ENCODE data around the gene HIVEP3. TPM values are rescaled to one million over a fixed set of nuclear protein-coding genes. Genes with fewer than 3 reads are reported as not detected.

The HIVEP3 gene
- polyA plus RNA-seq, 1 donor (not counting 4 experiments of a cell fraction or from before 2014, with no cell fraction given), result 1.1 TPM

DNA sequence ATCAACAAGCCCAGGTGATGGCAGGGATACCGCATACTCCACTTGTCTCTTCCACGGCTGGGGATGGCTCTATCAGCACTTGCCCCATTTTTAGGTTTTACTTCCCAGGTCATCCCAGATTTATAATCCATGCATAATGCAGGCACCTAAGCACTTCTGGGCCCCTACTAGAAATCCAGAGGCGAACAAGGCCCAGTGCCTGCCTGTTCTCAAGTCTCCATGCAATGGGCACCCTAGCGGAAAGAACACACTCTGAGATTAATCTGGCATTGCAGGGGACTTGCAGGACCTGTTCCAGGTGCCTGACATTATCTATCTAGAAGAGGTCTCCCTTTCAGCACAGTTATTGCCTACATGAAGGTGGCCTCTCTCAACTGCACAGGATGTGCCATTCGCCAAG is 39.8 kb downstream of the HIVEP3 start:
- Histone ChIP-seq H4K20me1 (ENCODE audit: control insufficient read depth, extremely low read depth, insufficient read depth, low read length) (no peaks in the 10 kb centered on the region), H2AFZ (ENCODE audit: control insufficient read depth, low read length) (no peak overlapping the region), H3K4me1 (ENCODE audit: control insufficient read depth, extremely low read depth, insufficient read depth, low read length) (peaks cover 5% of the 10 kb centered on the region), H3K36me3 (ENCODE audit: control insufficient read depth in 2 of 2, extremely low read depth in 1 of 2, insufficient read depth in 2 of 2, low read length in 2 of 2) (no peaks in the 10 kb centered on the region), H3K9me3 (ENCODE audit: control insufficient read depth, low read depth, low read length) (no peaks in the 10 kb centered on the region), H3K79me2 (ENCODE audit: control insufficient read depth, insufficient read depth, low read length) (no peaks in the 10 kb centered on the region), H3K27ac (ENCODE audit: control insufficient read depth, insufficient read depth, low read length) (no peak overlapping the region), H3K27me3 (ENCODE audit: control insufficient read depth, extremely low read depth, insufficient read depth, low read length) (no peaks in the 10 kb centered on the region), H3K4me3 (ENCODE audit: control insufficient read depth in 2 of 3, extremely low read depth in 1 of 3, insufficient read depth in 2 of 3, low read depth in 1 of 3, low read length in 3 of 3) (no peak overlapping the region), H3K9ac (ENCODE audit: control insufficient read depth, extremely low read depth, insufficient read depth, low read length) (no peak overlapping the region), H3K4me2 (ENCODE audit: control insufficient read depth, extremely low read depth, insufficient read depth, low read depth, low read length) (no peak overlapping the region), H3K9me1 (ENCODE audit: control insufficient read depth, extremely low read depth, insufficient read depth, low read length) (no peaks in the 10 kb centered on the region)
- FAIRE-seq, result no peak
- no peak for DNase-seq (ENCODE audit: low read depth, low spot score)
- dilution Hi-C loops (cut with MboI; ENCODE audit: extremely low pct_ligation_motif_present, low sequenced_read_pairs), result no loop called here
- TF ChIP-seq, protein P1, sequence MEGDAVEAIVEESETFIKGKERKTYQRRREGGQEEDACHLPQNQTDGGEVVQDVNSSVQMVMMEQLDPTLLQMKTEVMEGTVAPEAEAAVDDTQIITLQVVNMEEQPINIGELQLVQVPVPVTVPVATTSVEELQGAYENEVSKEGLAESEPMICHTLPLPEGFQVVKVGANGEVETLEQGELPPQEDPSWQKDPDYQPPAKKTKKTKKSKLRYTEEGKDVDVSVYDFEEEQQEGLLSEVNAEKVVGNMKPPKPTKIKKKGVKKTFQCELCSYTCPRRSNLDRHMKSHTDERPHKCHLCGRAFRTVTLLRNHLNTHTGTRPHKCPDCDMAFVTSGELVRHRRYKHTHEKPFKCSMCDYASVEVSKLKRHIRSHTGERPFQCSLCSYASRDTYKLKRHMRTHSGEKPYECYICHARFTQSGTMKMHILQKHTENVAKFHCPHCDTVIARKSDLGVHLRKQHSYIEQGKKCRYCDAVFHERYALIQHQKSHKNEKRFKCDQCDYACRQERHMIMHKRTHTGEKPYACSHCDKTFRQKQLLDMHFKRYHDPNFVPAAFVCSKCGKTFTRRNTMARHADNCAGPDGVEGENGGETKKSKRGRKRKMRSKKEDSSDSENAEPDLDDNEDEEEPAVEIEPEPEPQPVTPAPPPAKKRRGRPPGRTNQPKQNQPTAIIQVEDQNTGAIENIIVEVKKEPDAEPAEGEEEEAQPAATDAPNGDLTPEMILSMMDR (optimal IDR thresholded peaks at IDR 0.05 in 1 of 3, IDR thresholded peaks at IDR 0.05 in 1 of 3, conservative IDR thresholded peaks at IDR 0.05 in 1 of 3; ENCODE audit: extremely low read depth in 1 of 3, insufficient read depth in 2 of 3, low read length in 3 of 3), result no peak
- no peak for TF ChIP-seq EZH2 (IDR thresholded peaks at IDR 0.05; ENCODE audit: low read length)

DNA sequence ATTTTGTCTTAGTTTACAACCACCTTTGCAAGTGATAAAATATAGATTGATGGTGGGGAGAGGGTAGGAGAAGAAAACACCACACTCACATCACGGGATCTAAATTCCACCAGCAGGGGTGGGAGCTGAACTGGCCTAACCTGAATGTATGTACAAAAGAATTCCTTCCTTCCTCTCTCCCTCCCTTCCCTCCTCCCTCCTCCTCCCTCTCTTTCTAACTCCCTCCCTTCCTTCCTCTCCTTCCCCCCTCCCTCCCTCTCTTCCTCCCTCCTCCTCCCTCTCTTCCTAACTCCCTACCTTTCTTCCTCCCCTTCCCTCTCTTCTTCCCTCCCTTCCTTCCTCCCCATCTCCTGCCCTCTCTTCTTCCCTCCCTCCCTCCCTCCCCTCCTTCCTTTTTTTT is 40.2 kb downstream of the HIVEP3 start:
- Histone ChIP-seq H3K27ac (ENCODE audit: control insufficient read depth, insufficient read depth, low read length) (no peak overlapping the region), H3K36me3 (ENCODE audit: control insufficient read depth in 2 of 2, extremely low read depth in 1 of 2, insufficient read depth in 2 of 2, low read length in 2 of 2) (no peaks in the 10 kb centered on the region), H3K4me1 (ENCODE audit: control insufficient read depth, extremely low read depth, insufficient read depth, low read length) (peaks cover 5% of the 10 kb centered on the region), H3K27me3 (ENCODE audit: control insufficient read depth, extremely low read depth, insufficient read depth, low read length) (no peaks in the 10 kb centered on the region), H3K9ac (ENCODE audit: control insufficient read depth, extremely low read depth, insufficient read depth, low read length) (no peak overlapping the region), H3K9me1 (ENCODE audit: control insufficient read depth, extremely low read depth, insufficient read depth, low read length) (no peaks in the 10 kb centered on the region), H3K79me2 (ENCODE audit: control insufficient read depth, insufficient read depth, low read length) (no peaks in the 10 kb centered on the region), H3K4me2 (ENCODE audit: control insufficient read depth, extremely low read depth, insufficient read depth, low read depth, low read length) (no peak overlapping the region), H3K9me3 (ENCODE audit: control insufficient read depth, low read depth, low read length) (no peaks in the 10 kb centered on the region), H4K20me1 (ENCODE audit: control insufficient read depth, extremely low read depth, insufficient read depth, low read length) (no peaks in the 10 kb centered on the region), H2AFZ (ENCODE audit: control insufficient read depth, low read length) (no peak overlapping the region), H3K4me3 (ENCODE audit: control insufficient read depth in 2 of 3, extremely low read depth in 1 of 3, insufficient read depth in 2 of 3, low read depth in 1 of 3, low read length in 3 of 3) (no peak overlapping the region)
- FAIRE-seq, result no peak
- dilution Hi-C loops (cut with MboI; ENCODE audit: extremely low pct_ligation_motif_present, low sequenced_read_pairs), result no loop called here
- TF ChIP-seq EZH2 (IDR thresholded peaks at IDR 0.05; ENCODE audit: low read length), result no peak
- TF ChIP-seq, protein P1 (optimal IDR thresholded peaks at IDR 0.05 in 1 of 3, IDR thresholded peaks at IDR 0.05 in 1 of 3, conservative IDR thresholded peaks at IDR 0.05 in 1 of 3; ENCODE audit: extremely low read depth in 1 of 3, insufficient read depth in 2 of 3, low read length in 3 of 3), result no peak
- DNase-seq (ENCODE audit: low read depth, low spot score), result no peak

Data from keratinocyte (primary cell).